ENCODE results near the gene JCHAIN.
"Not testable (repeated sequence)": the region's sequence is repeated elsewhere in the genome, so short reads cannot be mapped to it uniquely, and the experiment has no call there.

JCHAIN gene

DNA sequence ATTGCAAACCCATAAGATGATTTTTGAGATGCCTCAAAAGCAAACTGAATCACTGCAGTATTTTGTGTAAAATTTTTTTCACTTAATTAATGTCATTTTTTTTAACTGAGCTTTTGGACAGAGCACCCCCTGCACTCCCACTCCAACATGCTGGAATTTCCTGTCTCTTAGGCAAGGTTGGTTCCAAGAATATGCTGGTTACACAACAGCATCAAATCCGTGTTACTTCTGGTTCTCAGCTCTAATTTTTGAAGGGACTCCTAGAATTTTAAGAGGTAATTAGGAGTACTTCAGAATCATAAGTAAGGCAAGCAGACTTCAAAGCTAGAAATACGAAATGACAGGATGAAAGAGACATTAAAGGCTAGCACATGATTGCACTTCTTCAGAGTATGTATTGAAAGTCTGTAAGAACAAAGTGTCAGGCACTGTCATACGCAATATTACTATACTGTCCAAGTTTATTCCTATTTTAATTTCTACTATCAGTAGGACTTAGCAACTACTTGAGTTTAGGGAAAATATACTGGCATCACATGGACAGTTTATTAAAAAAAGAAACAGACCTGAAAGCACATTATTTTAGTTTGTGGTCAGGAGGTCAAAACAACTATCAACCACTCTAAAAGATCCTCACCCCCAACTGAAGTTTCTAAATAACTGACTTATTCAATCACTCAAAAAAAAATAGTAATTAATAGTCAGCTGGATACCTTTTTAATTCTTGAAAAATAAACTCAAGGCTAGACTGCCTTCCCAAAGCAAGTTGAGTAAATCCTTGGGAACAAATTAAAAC lies 1.6 kb upstream of the JCHAIN start:
- Histone ChIP-seq H3K4me1 (ENCODE audit: control insufficient read depth, low read depth, low read length) (no peaks in the 10 kb centered on the region), H3K27ac (ENCODE audit: low read length) (no peak overlapping the region), H3K36me3 (ENCODE audit: control insufficient read depth, low read depth, low read length) (no peaks in the 10 kb centered on the region), H3K9ac (ENCODE audit: low read length) (no peak overlapping the region), H3K9me3 (ENCODE audit: control insufficient read depth, low read depth, low read length) (no peaks in the 10 kb centered on the region), H3K4me3 (ENCODE audit: low read length) (no peak overlapping the region), H3K27me3 (ENCODE audit: control insufficient read depth, insufficient read depth, low read length) (no peaks in the 10 kb centered on the region)

GRCh38 chr4:70661309-70661922 lies 4.9 kb downstream of the JCHAIN start:
- not testable (repeated sequence) for H3K27me3 ChIP-seq (ENCODE audit: control insufficient read depth, insufficient read depth, low read length); H3K9me3 ChIP-seq (ENCODE audit: control insufficient read depth, low read depth, low read length); H3K36me3 ChIP-seq (ENCODE audit: control insufficient read depth, low read depth, low read length); H3K27ac ChIP-seq (ENCODE audit: low read length); H3K4me3 ChIP-seq (ENCODE audit: low read length); H3K4me1 ChIP-seq (ENCODE audit: control insufficient read depth, low read depth, low read length); H3K9ac ChIP-seq (ENCODE audit: low read length)

GRCh38 chr4:70660106-70660505 lies 6.2 kb downstream of the JCHAIN start:
- no peak overlapping the region for H3K27ac ChIP-seq (ENCODE audit: low read length)
- no peaks in the 10 kb centered on the region for H3K4me1 ChIP-seq (ENCODE audit: control insufficient read depth, low read depth, low read length)
- H3K36me3 ChIP-seq (ENCODE audit: control insufficient read depth, low read depth, low read length) = no peaks in the 10 kb centered on the region
- H3K9me3 ChIP-seq (ENCODE audit: control insufficient read depth, low read depth, low read length) = no peaks in the 10 kb centered on the region
- no peak overlapping the region for H3K9ac ChIP-seq (ENCODE audit: low read length)
- H3K4me3 ChIP-seq (ENCODE audit: low read length) = no peak overlapping the region
- no peaks in the 10 kb centered on the region for H3K27me3 ChIP-seq (ENCODE audit: control insufficient read depth, insufficient read depth, low read length)

DNA sequence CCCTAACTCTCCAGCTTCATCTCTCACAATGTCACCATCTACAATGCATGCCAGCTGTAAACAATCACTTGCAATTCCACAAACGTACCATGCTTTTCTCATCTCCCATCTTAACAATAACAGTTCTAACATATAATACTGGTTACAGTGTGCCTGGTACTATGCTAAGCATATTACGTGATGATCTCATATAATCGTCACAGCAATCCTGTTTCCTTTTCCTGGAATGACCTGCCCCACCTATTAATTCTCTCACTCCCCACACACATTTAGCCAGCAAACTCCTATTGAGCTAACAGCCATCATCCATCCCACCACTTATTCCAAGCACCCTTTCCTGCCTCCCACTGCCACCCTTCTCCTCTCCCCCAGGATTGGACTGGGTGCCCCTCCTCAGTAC lies 7.9 kb downstream of the JCHAIN start:
- Histone ChIP-seq H3K9me3 (ENCODE audit: control insufficient read depth, low read depth, low read length) (no peaks in the 10 kb centered on the region), H3K9ac (ENCODE audit: low read length) (no peak overlapping the region), H3K27me3 (ENCODE audit: control insufficient read depth, insufficient read depth, low read length) (no peaks in the 10 kb centered on the region), H3K36me3 (ENCODE audit: control insufficient read depth, low read depth, low read length) (no peaks in the 10 kb centered on the region), H3K4me1 (ENCODE audit: control insufficient read depth, low read depth, low read length) (no peaks in the 10 kb centered on the region), H3K27ac (ENCODE audit: low read length) (no peak overlapping the region), H3K4me3 (ENCODE audit: low read length) (no peak overlapping the region)

DNA sequence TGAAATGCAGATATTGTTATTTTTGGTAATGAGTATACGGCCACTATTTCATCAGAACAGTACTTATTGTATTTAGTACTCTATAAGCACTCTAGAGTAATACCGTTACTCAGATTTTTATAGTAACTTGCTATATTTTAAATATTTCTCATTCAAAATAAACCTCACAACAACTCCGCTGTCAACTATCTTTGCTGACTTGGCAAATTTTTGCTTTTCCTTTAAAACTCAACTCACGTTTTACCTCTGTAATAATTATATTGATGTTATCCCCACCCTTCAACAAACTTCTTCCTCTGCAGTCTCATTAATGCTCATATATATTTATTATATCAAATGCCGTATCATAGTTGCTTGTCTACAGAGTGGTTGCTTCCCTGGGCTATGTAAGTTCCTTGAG lies 9.0 kb downstream of the JCHAIN start:
- Histone ChIP-seq H3K9me3 (ENCODE audit: control insufficient read depth, low read depth, low read length) (no peaks in the 10 kb centered on the region), H3K27ac (ENCODE audit: low read length) (no peak overlapping the region), H3K36me3 (ENCODE audit: control insufficient read depth, low read depth, low read length) (no peaks in the 10 kb centered on the region), H3K4me3 (ENCODE audit: low read length) (no peak overlapping the region), H3K27me3 (ENCODE audit: control insufficient read depth, insufficient read depth, low read length) (no peaks in the 10 kb centered on the region), H3K4me1 (ENCODE audit: control insufficient read depth, low read depth, low read length) (no peaks in the 10 kb centered on the region), H3K9ac (ENCODE audit: low read length) (no peak overlapping the region)

GRCh38 chr4:70654605-70655011 lies 11.7 kb downstream of the JCHAIN start:
- H3K4me1 ChIP-seq (ENCODE audit: control insufficient read depth, low read depth, low read length) = no peaks in the 10 kb centered on the region
- H3K27ac ChIP-seq (ENCODE audit: low read length) = no peak overlapping the region
- H3K27me3 ChIP-seq (ENCODE audit: control insufficient read depth, insufficient read depth, low read length) = no peaks in the 10 kb centered on the region
- H3K4me3 ChIP-seq (ENCODE audit: low read length) = no peak overlapping the region
- H3K9ac ChIP-seq (ENCODE audit: low read length) = no peak overlapping the region
- no peaks in the 10 kb centered on the region for H3K9me3 ChIP-seq (ENCODE audit: control insufficient read depth, low read depth, low read length)
- H3K36me3 ChIP-seq (ENCODE audit: control insufficient read depth, low read depth, low read length) = no peaks in the 10 kb centered on the region

DNA sequence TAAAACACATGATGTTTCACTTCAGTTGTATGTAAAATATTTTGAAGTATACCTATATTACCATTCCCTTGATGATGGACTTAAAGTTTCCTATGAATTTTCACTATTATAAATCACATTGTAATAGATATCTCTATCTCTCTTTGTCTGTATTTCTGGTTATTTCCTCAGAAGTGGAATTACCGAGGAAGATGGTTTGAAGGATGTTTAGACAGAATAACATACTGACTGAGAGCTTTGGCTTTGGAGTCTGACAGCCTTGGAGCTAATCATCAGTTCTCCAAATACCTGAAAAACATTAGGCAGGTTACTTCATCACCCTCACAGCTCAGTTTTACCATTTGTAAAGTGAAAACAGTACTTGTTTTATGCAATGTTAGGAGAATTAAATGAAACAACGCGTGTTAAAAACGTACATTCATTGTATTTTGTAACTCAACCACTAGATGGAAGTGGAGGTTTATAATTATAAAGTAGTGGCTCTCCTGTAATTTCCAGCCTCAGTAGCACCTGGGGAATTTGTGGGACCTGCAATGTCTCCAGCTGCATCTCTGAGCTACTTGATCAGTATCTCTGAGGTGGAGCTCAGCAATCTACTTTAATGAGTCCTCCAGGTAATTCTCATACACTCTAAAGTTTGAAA lies 14.3 kb downstream of the JCHAIN start:
- H3K27me3 ChIP-seq (ENCODE audit: control insufficient read depth, insufficient read depth, low read length) = no peaks in the 10 kb centered on the region
- H3K36me3 ChIP-seq (ENCODE audit: control insufficient read depth, low read depth, low read length) = no peaks in the 10 kb centered on the region
- H3K4me1 ChIP-seq (ENCODE audit: control insufficient read depth, low read depth, low read length) = no peaks in the 10 kb centered on the region
- no peaks in the 10 kb centered on the region for H3K9me3 ChIP-seq (ENCODE audit: control insufficient read depth, low read depth, low read length)
- no peak overlapping the region for H3K9ac ChIP-seq (ENCODE audit: low read length)
- H3K27ac ChIP-seq (ENCODE audit: low read length) = no peak overlapping the region
- no peak overlapping the region for H3K4me3 ChIP-seq (ENCODE audit: low read length)

- not testable (repeated sequence) for H3K27me3 ChIP-seq (ENCODE audit: control insufficient read depth, insufficient read depth, low read length); H3K9ac ChIP-seq (ENCODE audit: low read length); H3K4me3 ChIP-seq (ENCODE audit: low read length); H3K27ac ChIP-seq (ENCODE audit: low read length); H3K36me3 ChIP-seq (ENCODE audit: control insufficient read depth, low read depth, low read length); H3K9me3 ChIP-seq (ENCODE audit: control insufficient read depth, low read depth, low read length); H3K4me1 ChIP-seq (ENCODE audit: control insufficient read depth, low read depth, low read length)
These were observed 15.6 kb downstream of the JCHAIN start for GRCh38 chr4:70650741-70651140.

- H3K27me3 ChIP-seq (ENCODE audit: control insufficient read depth, insufficient read depth, low read length) = no peaks in the 10 kb centered on the region
- H3K27ac ChIP-seq (ENCODE audit: low read length) = no peak overlapping the region
- no peaks in the 10 kb centered on the region for H3K4me1 ChIP-seq (ENCODE audit: control insufficient read depth, low read depth, low read length)
- H3K9me3 ChIP-seq (ENCODE audit: control insufficient read depth, low read depth, low read length) = no peaks in the 10 kb centered on the region
- H3K36me3 ChIP-seq (ENCODE audit: control insufficient read depth, low read depth, low read length) = no peaks in the 10 kb centered on the region
- no peak overlapping the region for H3K9ac ChIP-seq (ENCODE audit: low read length)
- H3K4me3 ChIP-seq (ENCODE audit: low read length) = no peak overlapping the region
These were observed 26.1 kb downstream of the JCHAIN start for GRCh38 chr4:70640192-70640591.

DNA sequence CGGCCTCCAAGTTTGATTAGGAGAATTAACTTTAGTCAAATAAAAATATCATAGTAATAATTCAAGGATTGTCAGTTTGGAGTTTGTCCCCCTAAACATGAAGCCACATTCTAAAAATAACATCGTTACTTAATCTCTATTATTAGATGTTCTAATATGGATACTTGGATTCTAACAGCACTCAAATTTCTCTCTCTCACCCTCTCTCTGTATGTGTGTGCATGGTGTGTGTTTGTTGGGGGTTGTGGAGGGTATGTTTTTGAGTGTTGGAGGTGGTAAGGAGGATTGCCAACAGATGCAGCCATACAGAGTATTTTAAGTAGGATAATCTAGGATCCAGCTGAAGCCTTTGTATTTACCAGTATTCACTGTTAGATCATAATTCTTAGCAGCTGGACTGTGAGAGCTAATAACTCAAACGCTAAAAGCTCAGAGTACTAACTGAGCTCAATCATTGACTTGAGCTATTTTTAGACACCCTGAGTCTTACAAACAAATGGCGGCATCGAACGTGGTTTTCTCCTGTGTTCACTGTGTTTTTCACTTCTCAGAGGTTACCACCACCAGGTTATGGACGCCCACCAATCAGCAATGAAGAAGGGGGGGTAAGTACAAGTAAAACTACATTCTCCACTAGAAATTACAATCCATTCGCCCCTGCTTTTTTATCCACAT lies 28.9 kb downstream of the JCHAIN start:
- Histone ChIP-seq H3K27me3 (ENCODE audit: control insufficient read depth, insufficient read depth, low read length) (no peaks in the 10 kb centered on the region), H3K27ac (ENCODE audit: low read length) (no peak overlapping the region), H3K36me3 (ENCODE audit: control insufficient read depth, low read depth, low read length) (no peaks in the 10 kb centered on the region), H3K9me3 (ENCODE audit: control insufficient read depth, low read depth, low read length) (no peaks in the 10 kb centered on the region), H3K9ac (ENCODE audit: low read length) (no peak overlapping the region), H3K4me3 (ENCODE audit: low read length) (no peak overlapping the region), H3K4me1 (ENCODE audit: control insufficient read depth, low read depth, low read length) (no peaks in the 10 kb centered on the region)

GRCh38 chr4:70634482-70634881 lies 31.8 kb downstream of the JCHAIN start:
- H3K4me1 ChIP-seq (ENCODE audit: control insufficient read depth, low read depth, low read length) = no peaks in the 10 kb centered on the region
- H3K4me3 ChIP-seq (ENCODE audit: low read length) = no peak overlapping the region
- H3K9me3 ChIP-seq (ENCODE audit: control insufficient read depth, low read depth, low read length) = no peaks in the 10 kb centered on the region
- H3K27me3 ChIP-seq (ENCODE audit: control insufficient read depth, insufficient read depth, low read length) = no peaks in the 10 kb centered on the region
- no peak overlapping the region for H3K27ac ChIP-seq (ENCODE audit: low read length)
- no peak overlapping the region for H3K9ac ChIP-seq (ENCODE audit: low read length)
- H3K36me3 ChIP-seq (ENCODE audit: control insufficient read depth, low read depth, low read length) = no peaks in the 10 kb centered on the region

All from iPS-18a (cell line).